ENCODE data around the gene RALB.
A peak's percentile ranks its signal among the peaks of the same experiment; 100 is the strongest.
"Not testable (repeated sequence)": the region's sequence is repeated elsewhere in the genome, so short reads cannot be mapped to it uniquely, and the experiment has no call there.

RALB gene

DNA sequence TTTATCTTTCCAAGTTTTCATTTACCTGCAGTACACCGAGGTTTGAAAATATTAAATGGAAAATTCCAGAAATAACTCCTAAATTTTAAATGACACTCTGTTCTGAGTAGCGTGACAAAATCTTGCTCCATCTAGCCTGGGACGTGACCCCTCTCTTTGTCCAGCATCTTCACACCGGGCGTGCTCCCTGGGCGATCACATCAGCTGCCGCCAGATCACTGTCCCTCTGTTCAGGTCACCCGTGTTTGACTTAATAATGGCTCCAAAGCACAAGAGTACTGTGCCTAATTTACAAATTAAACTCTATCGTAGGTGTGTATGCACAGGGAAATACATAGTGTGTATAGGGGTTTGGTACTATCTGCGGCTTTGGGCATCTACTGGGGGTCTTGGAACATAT is 23.3 kb upstream of the RALB start:
- Histone ChIP-seq H3K36me3 (no peaks in the 10 kb centered on the region), H4K20me1 (no peaks in the 10 kb centered on the region), H3K4me3 (no peak overlapping the region), H3K27ac (no peak overlapping the region), H3K27me3 (peaks cover 0 to 28% (median 0%) of the 10 kb centered on the region in 11 experiments; a peak in 7 of 22 replicates), H3K9me3 (replicated peaks in 1 of 11) (no peaks in the 10 kb centered on the region), H3K4me2 (no peak overlapping the region), H3K9ac (no peak overlapping the region), H3K4me1 (peaks cover 16 to 69% (median 49%) of the 10 kb centered on the region in 10 experiments)
- TF ChIP-seq Cebpa-rat (IDR thresholded peaks at IDR 0.05), result no peak

DNA sequence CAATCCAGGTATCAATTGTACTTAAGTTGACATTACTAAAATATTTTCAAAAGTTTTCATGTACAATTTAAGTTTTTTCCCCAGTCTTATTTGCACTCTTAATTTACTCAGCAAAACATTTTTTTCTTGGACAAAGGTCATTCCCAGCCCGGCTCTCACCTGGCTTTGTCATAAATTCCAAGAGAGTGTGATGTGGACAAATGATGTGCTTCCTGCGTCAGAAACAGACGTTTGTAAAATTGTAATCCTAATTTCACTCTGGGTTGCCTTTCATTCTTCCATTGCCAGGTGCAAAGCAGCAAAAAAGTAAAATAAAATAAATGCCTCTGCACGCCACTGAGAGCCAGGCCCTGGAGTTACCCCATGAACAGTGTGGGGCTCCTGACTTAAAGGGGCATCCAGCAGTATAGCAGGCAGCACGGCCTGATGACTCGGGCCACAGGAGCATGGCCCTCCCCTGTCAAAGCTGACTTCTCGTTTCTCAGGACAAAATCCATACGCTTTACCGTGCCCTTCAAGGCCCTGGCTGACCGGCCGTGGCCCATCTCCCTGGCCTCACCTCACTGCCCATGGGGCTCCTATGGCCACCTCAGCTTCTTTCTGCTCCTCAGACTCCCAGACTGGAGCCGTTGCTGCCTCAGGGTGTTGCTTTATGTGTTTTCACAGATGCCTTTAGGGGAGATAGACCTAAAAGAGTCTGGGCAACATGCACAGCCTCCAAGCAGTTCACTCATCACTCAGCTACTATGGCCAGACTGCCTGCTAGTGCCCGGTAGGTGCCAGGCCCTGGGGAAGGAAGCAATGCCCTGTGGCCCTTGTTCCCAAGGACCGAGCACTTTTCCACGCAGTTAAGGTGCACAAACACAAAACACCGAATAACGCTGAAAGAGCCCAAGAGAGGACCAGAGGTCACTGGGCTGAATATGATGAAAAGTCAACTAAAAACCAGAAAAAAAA is 21.9 kb upstream of the RALB start:
- H3K9ac ChIP-seq, result no peak overlapping the region
- peaks cover 0 to 6% (median 0%) of the 10 kb centered on the region in 11 experiments; a peak in 2 of 22 replicates for H3K9me3 ChIP-seq (replicated peaks in 1 of 11)
- H4K20me1 ChIP-seq, result no peaks in the 10 kb centered on the region
- no peak for TF ChIP-seq Cebpa-rat (IDR thresholded peaks at IDR 0.05)
- H3K4me3 ChIP-seq, result no peak overlapping the region
- no peak overlapping the region for H3K27ac ChIP-seq
- no peaks in the 10 kb centered on the region for H3K36me3 ChIP-seq
- H3K4me1 ChIP-seq, result peaks cover 12 to 61% (median 46%) of the 10 kb centered on the region in 10 experiments
- H3K27me3 ChIP-seq, result peaks cover 0 to 15% (median 0%) of the 10 kb centered on the region in 11 experiments; a peak in 3 of 22 replicates
- H3K4me2 ChIP-seq, result no peak overlapping the region

DNA sequence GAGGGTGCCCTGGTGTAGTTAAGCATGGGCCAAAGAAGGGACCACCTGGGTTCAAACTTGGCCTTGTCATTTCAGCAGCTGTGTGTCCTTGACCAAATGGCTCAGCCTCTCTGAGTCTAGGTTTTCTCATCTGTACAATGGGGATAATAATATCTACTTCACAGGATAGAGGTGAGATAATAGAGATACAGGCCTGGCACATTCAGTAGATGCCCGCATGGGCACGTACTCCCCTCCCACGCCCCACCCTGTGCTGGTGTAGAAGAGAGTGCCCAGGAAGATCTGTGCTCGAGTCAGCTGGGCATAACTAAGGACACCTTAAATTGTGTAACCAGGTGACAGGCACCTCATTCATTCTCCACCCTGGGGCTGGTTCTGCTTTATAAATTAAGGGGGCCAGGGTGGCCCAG is 21.1 kb upstream of the RALB start:
- H3K9ac ChIP-seq, result peak overlapping the region in 7 of 11 experiments; percentile 38 to 72 (median 63); a peak in 7 of 22 replicates
- peak overlapping the region in 4 of 11 experiments; percentile 37 to 59 (median 56); a peak in 5 of 22 replicates for H3K27ac ChIP-seq
- peak overlapping the region; percentile 70 to 93 (median 88); a peak in 21 of 22 replicates for H3K4me2 ChIP-seq
- no peaks in the 10 kb centered on the region for H4K20me1 ChIP-seq
- H3K9me3 ChIP-seq (replicated peaks in 1 of 11), result peaks cover 0 to 6% (median 0%) of the 10 kb centered on the region in 11 experiments; a peak in 2 of 22 replicates
- H3K27me3 ChIP-seq, result peaks cover 0 to 15% (median 0%) of the 10 kb centered on the region in 11 experiments; a peak in 2 of 22 replicates
- TF ChIP-seq Cebpa-rat (IDR thresholded peaks at IDR 0.05), result no peak
- peaks cover 12 to 64% (median 48%) of the 10 kb centered on the region in 10 experiments for H3K4me1 ChIP-seq
- H3K36me3 ChIP-seq, result no peaks in the 10 kb centered on the region
- H3K4me3 ChIP-seq, result peak overlapping the region in 3 of 10 experiments; percentile 44 to 55 (median 44); a peak in 2 of 20 replicates

DNA sequence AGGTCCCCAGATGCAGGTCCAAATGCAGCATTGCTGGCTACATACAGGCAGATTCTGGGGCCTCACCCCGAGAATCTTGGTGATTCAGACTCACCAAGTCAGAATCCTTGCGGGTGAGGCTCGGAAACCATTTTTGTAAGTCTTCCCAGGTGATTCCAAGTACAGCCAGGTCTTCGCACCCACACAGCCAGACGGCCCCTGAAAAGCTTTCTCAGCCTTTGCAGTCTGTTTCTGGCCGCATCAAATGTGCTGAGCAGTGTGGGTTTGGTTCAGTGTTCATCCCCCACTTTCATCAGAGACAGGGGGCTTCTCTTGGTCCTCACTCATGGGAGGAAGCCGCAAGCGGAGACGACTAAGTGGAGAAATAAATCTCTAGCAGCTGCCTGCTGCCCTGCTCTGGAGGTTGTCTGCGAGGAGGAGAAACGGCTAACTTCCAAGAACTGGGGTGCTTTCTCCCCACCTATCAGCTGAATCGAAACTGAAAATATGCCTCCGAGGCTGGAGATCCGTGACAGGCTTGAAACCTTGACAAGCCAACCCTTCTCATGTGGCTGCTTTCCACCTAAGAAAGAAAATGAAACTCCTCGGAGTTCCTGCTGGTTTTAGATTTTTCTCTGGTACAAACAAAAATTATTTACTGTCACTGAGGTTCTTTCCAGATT is 20.5 kb upstream of the RALB start:
- H3K9ac ChIP-seq, result peak overlapping the region; percentile 38 to 72 (median 65)
- H3K4me1 ChIP-seq, result peaks cover 12 to 64% (median 47%) of the 10 kb centered on the region in 10 experiments
- H3K27ac ChIP-seq, result peak overlapping the region in 9 of 11 experiments; percentile 5 to 59 (median 52); a peak in 18 of 22 replicates
- H3K4me3 ChIP-seq, result peak overlapping the region; percentile 43 to 66 (median 53)
- H3K27me3 ChIP-seq, result peaks cover 0 to 10% (median 0%) of the 10 kb centered on the region in 11 experiments; a peak in 2 of 22 replicates
- peak overlapping the region; percentile 70 to 93 (median 88) for H3K4me2 ChIP-seq
- peaks cover 0 to 6% (median 0%) of the 10 kb centered on the region in 11 experiments; a peak in 2 of 22 replicates for H3K9me3 ChIP-seq (replicated peaks in 1 of 11)
- no peaks in the 10 kb centered on the region for H4K20me1 ChIP-seq
- no peak for TF ChIP-seq Cebpa-rat (IDR thresholded peaks at IDR 0.05)
- H3K36me3 ChIP-seq, result no peaks in the 10 kb centered on the region

DNA sequence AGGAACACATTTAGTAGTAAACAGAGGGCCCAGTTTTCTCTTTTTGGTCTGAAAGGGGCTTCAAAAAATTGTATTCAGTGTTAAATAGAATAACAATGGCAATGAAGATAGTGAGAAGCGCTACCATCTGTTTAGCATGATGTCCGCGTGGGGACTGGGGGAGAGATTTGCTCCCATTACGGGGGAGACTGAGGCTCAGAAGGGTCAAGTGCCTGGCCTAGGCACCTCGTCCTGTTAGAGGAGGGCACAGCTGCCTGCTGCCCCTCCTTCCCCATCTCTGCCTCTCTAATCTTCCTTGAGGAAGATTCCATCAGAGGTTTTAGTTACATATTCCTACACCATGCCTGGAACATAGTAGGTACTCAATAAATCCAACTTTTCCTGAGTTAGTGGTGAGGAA is 19.4 kb upstream of the RALB start:
- Histone ChIP-seq H3K27me3 (no peaks in the 10 kb centered on the region), H3K9me3 (replicated peaks in 1 of 11) (peaks cover 0 to 6% (median 0%) of the 10 kb centered on the region in 11 experiments; a peak in 2 of 22 replicates), H3K4me1 (peaks cover 12 to 53% (median 37%) of the 10 kb centered on the region in 10 experiments), H3K9ac (no peak overlapping the region), H4K20me1 (no peaks in the 10 kb centered on the region), H3K4me2 (peak overlapping the region in 10 of 11 experiments; percentile 70 to 93 (median 87); a peak in 20 of 22 replicates), H3K4me3 (0 out of 20 replicates have a peak overlapping the region, but pooled peaks of 2 of the 10 experiments have one; percentile 44 to 54), H3K27ac (no peak overlapping the region), H3K36me3 (no peaks in the 10 kb centered on the region)
- TF ChIP-seq Cebpa-rat (IDR thresholded peaks at IDR 0.05), result no peak

DNA sequence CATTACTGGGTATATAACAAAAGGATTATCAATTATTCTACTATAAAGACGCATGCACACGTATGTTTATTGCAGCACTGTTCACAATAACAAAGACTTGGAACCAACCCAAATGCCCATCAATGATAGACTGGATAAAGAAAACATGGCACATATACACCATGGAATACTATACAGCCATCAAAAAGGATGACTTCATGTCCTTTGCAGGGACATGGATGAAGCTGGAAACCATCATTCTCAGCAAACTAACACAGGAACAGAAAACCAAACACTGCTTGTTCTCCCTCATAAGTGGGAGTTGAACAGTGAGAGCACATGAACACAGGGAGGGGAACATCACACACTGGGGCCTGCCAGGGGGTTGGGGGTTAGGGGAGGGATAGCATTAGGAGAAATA is 17.5 kb upstream of the RALB start:
- not testable (repeated sequence) for H3K9me3 ChIP-seq (replicated peaks in 1 of 11); H3K4me3 ChIP-seq; H4K20me1 ChIP-seq; H3K36me3 ChIP-seq; H3K27ac ChIP-seq; H3K9ac ChIP-seq; H3K27me3 ChIP-seq; H3K4me2 ChIP-seq
- peaks cover 24 to 53% (median 32%) of the 10 kb centered on the region in 10 experiments for H3K4me1 ChIP-seq

DNA sequence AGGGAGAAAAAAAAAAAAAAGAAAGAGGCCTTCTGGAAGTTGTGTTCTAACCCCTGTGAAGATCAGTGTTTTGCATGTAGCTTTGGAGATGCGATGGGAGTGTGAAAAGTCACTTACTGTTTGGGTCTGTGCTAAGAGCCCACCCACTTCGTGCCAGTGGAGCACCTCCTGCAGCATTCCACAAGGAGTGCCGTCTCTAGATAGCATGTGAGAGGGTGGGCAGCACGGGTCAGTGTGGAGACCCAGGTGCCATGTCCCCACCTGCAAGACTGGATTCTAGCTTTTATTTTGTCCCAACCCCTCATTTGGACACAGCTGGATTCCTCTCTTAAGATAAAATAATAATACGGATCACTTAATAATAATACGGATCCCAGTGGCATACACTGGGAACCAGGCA is 17.0 kb upstream of the RALB start:
- peaks cover 24 to 53% (median 32%) of the 10 kb centered on the region in 10 experiments for H3K4me1 ChIP-seq
- H3K9me3 ChIP-seq (replicated peaks in 1 of 11), result peaks cover 0 to 6% (median 0%) of the 10 kb centered on the region in 11 experiments; a peak in 2 of 22 replicates
- H3K27me3 ChIP-seq, result no peaks in the 10 kb centered on the region
- no peak overlapping the region for H3K4me3 ChIP-seq
- H3K27ac ChIP-seq, result no peak overlapping the region
- no peak overlapping the region for H3K4me2 ChIP-seq
- no peaks in the 10 kb centered on the region for H3K36me3 ChIP-seq
- no peak overlapping the region for H3K9ac ChIP-seq
- no peak for TF ChIP-seq Cebpa-rat (IDR thresholded peaks at IDR 0.05)
- H4K20me1 ChIP-seq, result no peaks in the 10 kb centered on the region

DNA sequence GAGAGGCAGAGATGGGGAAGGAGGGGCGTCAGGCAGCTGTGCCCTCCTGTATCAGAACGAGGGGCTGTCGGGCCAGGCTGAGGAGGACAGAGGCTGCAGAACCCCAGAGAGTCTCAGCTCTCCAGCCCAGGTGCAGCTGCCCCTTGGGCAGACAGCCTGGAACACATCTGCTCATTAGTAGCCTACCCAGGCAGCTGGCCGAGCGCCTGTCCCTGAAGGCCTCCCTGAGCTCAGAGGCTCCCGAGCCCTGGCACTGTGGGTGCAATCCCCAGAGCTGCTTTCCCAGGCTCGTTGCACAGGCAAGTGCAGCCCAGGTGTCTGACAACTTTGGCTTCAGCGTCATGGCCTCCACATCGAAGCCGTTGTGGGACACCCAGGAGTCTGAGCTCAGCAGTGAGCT is 16.3 kb upstream of the RALB start:
- no peak overlapping the region for H3K27ac ChIP-seq
- no peaks in the 10 kb centered on the region for H3K36me3 ChIP-seq
- TF ChIP-seq Cebpa-rat (IDR thresholded peaks at IDR 0.05), result no peak
- no peaks in the 10 kb centered on the region for H3K27me3 ChIP-seq
- peaks cover 0 to 6% (median 0%) of the 10 kb centered on the region in 11 experiments; a peak in 2 of 22 replicates for H3K9me3 ChIP-seq (replicated peaks in 1 of 11)
- H3K4me3 ChIP-seq, result no peak overlapping the region
- peaks cover 27 to 53% (median 32%) of the 10 kb centered on the region in 10 experiments for H3K4me1 ChIP-seq
- no peak overlapping the region for H3K9ac ChIP-seq
- peak overlapping the region in 7 of 11 experiments; percentile 13 to 59 (median 35); a peak in 11 of 22 replicates for H3K4me2 ChIP-seq
- no peaks in the 10 kb centered on the region for H4K20me1 ChIP-seq

Data from BLaER1 treated with 17β-estradiol and CSF1 and Interleukin-3, amounts not matched to agents 10 nM and 100 nM (cell line).